Measurements from ENCODE around the gene VSIR.

Gene VSIR

GRCh38 chr10:71773221-71773971, at the start of gene VSIR:
TSS of gene VSIR (minus strand) at chr10:71773520. CDS start at chr10:71773439, 81 bp downstream.
- DNase-seq (ENCODE audit: low read depth): no peak

- DNase-seq (ENCODE audit: low read depth): no peak
Measured at GRCh38 chr10:71821909-71822763, 48.8 kb upstream of the VSIR start.

- no peak for DNase-seq (ENCODE audit: low read depth)
Measured at GRCh38 chr10:71820966-71821365, 47.6 kb upstream of the VSIR start.

- DNase-seq (ENCODE audit: low read depth): no peak
Measured at GRCh38 chr10:71819985-71820384, 46.7 kb upstream of the VSIR start.

- DNase-seq (ENCODE audit: low read depth): no peak
Measured at GRCh38 chr10:71819441-71819861, 46.1 kb upstream of the VSIR start.

- DNase-seq (ENCODE audit: low read depth): no peak
Measured at GRCh38 chr10:71818674-71819260, 45.4 kb upstream of the VSIR start.

- no peak for DNase-seq (ENCODE audit: low read depth)
Measured at GRCh38 chr10:71817831-71818655, 44.7 kb upstream of the VSIR start.

- no peak for DNase-seq (ENCODE audit: low read depth)
Measured at GRCh38 chr10:71816936-71817618, 43.8 kb upstream of the VSIR start.

- no peak for DNase-seq (ENCODE audit: low read depth)
Measured at GRCh38 chr10:71816421-71816851, 43.1 kb upstream of the VSIR start.

- no peak for DNase-seq (ENCODE audit: low read depth)
Measured at GRCh38 chr10:71815515-71816130, 42.3 kb upstream of the VSIR start.

GRCh38 chr10:71814922-71815411, 41.6 kb upstream of the VSIR start:
- DNase-seq (ENCODE audit: low read depth): no peak

- DNase-seq (ENCODE audit: low read depth): no peak
Measured at GRCh38 chr10:71812913-71813590, 39.7 kb upstream of the VSIR start.

GRCh38 chr10:71812016-71812912, 38.9 kb upstream of the VSIR start:
- DNase-seq (ENCODE audit: low read depth): no peak

GRCh38 chr10:71811351-71811750, 38.0 kb upstream of the VSIR start:
- no peak for DNase-seq (ENCODE audit: low read depth)

- DNase-seq (ENCODE audit: low read depth): no peak
Measured at GRCh38 chr10:71810048-71810750, 36.9 kb upstream of the VSIR start.

- no peak for DNase-seq (ENCODE audit: low read depth)
Measured at GRCh38 chr10:71809628-71810027, 36.3 kb upstream of the VSIR start.

GRCh38 chr10:71807557-71808510, 34.5 kb upstream of the VSIR start:
- no peak for DNase-seq (ENCODE audit: low read depth)
